GM12878 (cell line): ENCODE data around the gene GPBAR1. TPM values are rescaled to one million over a fixed set of nuclear protein-coding genes. Genes with fewer than 3 reads are reported as not detected.
A peak's percentile ranks its signal among the peaks of the same experiment; 100 is the strongest.

ENCODE experiments used
- BACH1 ChIP-seq: fragments of 450-650 bp; IDR thresholded peaks from 2 replicates; pipeline ENCODE4 v1.6.1; 2017; ENCODE audit warnings: mild to moderate bottlenecking, borderline replicate concordance
- CBFB ChIP-seq: IDR thresholded peaks from 2 replicates; pipeline ENCODE4 v1.6.1; 2016; ENCODE audit warnings: antibody characterized with exemption, low read depth
- CBX5 ChIP-seq: sonication (generic); IDR thresholded peaks from 2 replicates; pipeline ENCODE4 v1.6.1; 2016; ENCODE audit warnings: low read depth, moderate library complexity, mild to moderate bottlenecking, inconsistent platforms
- CREB1 ChIP-seq: IDR thresholded peaks from 2 replicates; pipeline ENCODE4 v1.6.1; 2012; ENCODE audit warnings: low read depth, mild to moderate bottlenecking, inconsistent platforms
- CTCF ChIP-seq, 3 experiments: IDR thresholded peaks in 2 of 3; conservative IDR thresholded peaks in 1 of 3; 2 replicates each; pipeline ENCODE4 v1.5.1; 2011; ENCODE audit warnings: low read depth in 3 of 3, low read length in 3 of 3, mild to moderate bottlenecking in 3 of 3, control low read depth in 2 of 3, moderate library complexity in 2 of 3, inconsistent platforms in 1 of 3, mixed read lengths in 1 of 3; ENCODE audit not compliant: control insufficient read depth in 2 of 3, insufficient read depth in 1 of 3; ENCODE audit errors: extremely low read depth in 1 of 3
- EED ChIP-seq: sonication (generic); IDR thresholded peaks from 2 replicates; pipeline ENCODE4 v1.6.1; 2016; ENCODE audit warnings: antibody characterized with exemption, low read depth
- ESRRA ChIP-seq: IDR thresholded peaks from 2 replicates; pipeline ENCODE4 v1.6.1; 2012; ENCODE audit warnings: mild to moderate bottlenecking, low read length, improper control_type of control experiment
- ETV6 ChIP-seq, 2 experiments: fragments of 450-650 bp in 1 of 2; IDR thresholded peaks in 1 of 2; conservative IDR thresholded peaks in 1 of 2; 2 replicates each; pipeline ENCODE4 v1.6.1; 2014; ENCODE audit warnings: antibody characterized with exemption in 1 of 2, borderline replicate concordance in 1 of 2, low read depth in 1 of 2, mild to moderate bottlenecking in 1 of 2, moderate library complexity in 1 of 2
- EZH2 ChIP-seq: IDR thresholded peaks from 2 replicates; pipeline ENCODE4 v1.6.1; 2012; ENCODE audit warnings: low read depth, mild to moderate bottlenecking, control low read depth, inconsistent platforms, low read length, borderline replicate concordance; ENCODE audit not compliant: control insufficient read depth
- HDGF ChIP-seq: fragments of 450-650 bp; IDR thresholded peaks from 2 replicates; pipeline ENCODE4 v1.6.1; 2016; ENCODE audit warnings: antibody characterized with exemption
- IKZF2 ChIP-seq, 2 experiments: fragments of 450-650 bp; IDR thresholded peaks; 2 replicates each; pipeline ENCODE4 v1.6.1; 2017; ENCODE audit warnings: mild to moderate bottlenecking in 2 of 2, moderate library complexity in 2 of 2
- IRF4 ChIP-seq: IDR thresholded peaks from 2 replicates; pipeline ENCODE4 v1.6.1; 2011; ENCODE audit warnings: low read depth, low read length
- KLF5 ChIP-seq: fragments of 450-650 bp; IDR thresholded peaks from 2 replicates; pipeline ENCODE4 v1.6.1; 2014; ENCODE audit warnings: mild to moderate bottlenecking; ENCODE audit not compliant: partially characterized antibody
- LARP7 ChIP-seq: fragments of 450-650 bp; IDR thresholded peaks from 2 replicates; pipeline ENCODE4 v1.6.1; 2017; ENCODE audit warnings: mild to moderate bottlenecking
- MEF2A ChIP-seq: IDR thresholded peaks from 2 replicates; pipeline ENCODE4 v1.6.1; 2011; ENCODE audit warnings: low read depth, mild to moderate bottlenecking, low read length, moderate library complexity; ENCODE audit not compliant: insufficient read depth
- MEF2B ChIP-seq: fragments of 450-650 bp; IDR thresholded peaks from 2 replicates; pipeline ENCODE4 v1.6.1; 2018; ENCODE audit warnings: mild to moderate bottlenecking, moderate library complexity; ENCODE audit not compliant: partially characterized antibody, poor library complexity, severe bottlenecking
- MYC ChIP-seq: IDR thresholded peaks from 2 replicates; pipeline ENCODE4 v1.6.1; 2011; ENCODE audit warnings: mild to moderate bottlenecking, low read length, moderate library complexity, inconsistent platforms; ENCODE audit not compliant: insufficient read depth, insufficient replicate concordance, insufficient read length, severe bottlenecking
- NBN ChIP-seq: fragments of 450-650 bp; IDR thresholded peaks from 2 replicates; pipeline ENCODE4 v1.6.1; 2016
- POLR2A ChIP-seq: IDR thresholded peaks from 2 replicates; pipeline ENCODE4 v1.6.1; 2011; ENCODE audit warnings: low read depth, mild to moderate bottlenecking, low read length
- RUNX3 ChIP-seq: IDR thresholded peaks from 2 replicates; pipeline ENCODE4 v1.6.1; 2012; ENCODE audit warnings: low read length, inconsistent platforms
- SMARCA5 ChIP-seq: fragments of 450-650 bp; IDR thresholded peaks from 2 replicates; pipeline ENCODE4 v1.6.1; 2017; ENCODE audit warnings: mild to moderate bottlenecking
- SMC3 ChIP-seq: IDR thresholded peaks from 2 replicates; pipeline ENCODE4 v1.6.1; 2011; ENCODE audit warnings: low read length, improper control_type of control experiment, borderline replicate concordance
- YY1 ChIP-seq: IDR thresholded peaks from 2 replicates; pipeline ENCODE4 v1.6.1; 2011; ENCODE audit warnings: low read depth, mild to moderate bottlenecking, low read length
- polyA plus RNA-seq, 11 experiments: library from polyadenylated mRNA; depleted of rRNA in 4 of 11; unstranded in 6 of 11; stranded (reverse) in 5 of 11; fragments of >200 nt; fragmentation: Nextera tagmentation in 4 of 11; fragmentation: Illumina TruSeq in 1 of 11; extraction: Ambion mirVana in 4 of 11; extraction: Trizol in 1 of 11; gene quantifications; 1 replicate in 1 of 11; 2 replicates in 10 of 11; pipeline versions ENCODE4 v1.2.1 to v1.2.3, GENCODE V29; 2011 to 2016; ENCODE audit warnings: inconsistent platforms in 2 of 11, missing spikeins in 2 of 11, low read depth in 1 of 11
- total RNA-seq, 4 experiments: library from RNA; depleted of rRNA in 3 of 4; stranded (reverse); fragments of >200 nt in 3 of 4; fragmentation: Illumina TruSeq in 1 of 4; extraction: Trizol in 1 of 4; gene quantifications; 2 replicates each; pipeline versions ENCODE4 v1.2.1 to v1.2.3, GENCODE V29; 2013 to 2021
- TF ChIP-seq, protein P1 (sequence below): fragments of 450-650 bp; IDR thresholded peaks from 2 replicates; pipeline ENCODE4 v1.6.1; 2016; ENCODE audit warnings: mild to moderate bottlenecking

GPBAR1 gene
- total and polyA plus RNA-seq, 10 of the 15 experiments (the other 5 are each of a cell fraction or from before 2014, with no cell fraction given): 0.03 to 0.36 (median 0.11) TPM; not detected in 3

DNA sequence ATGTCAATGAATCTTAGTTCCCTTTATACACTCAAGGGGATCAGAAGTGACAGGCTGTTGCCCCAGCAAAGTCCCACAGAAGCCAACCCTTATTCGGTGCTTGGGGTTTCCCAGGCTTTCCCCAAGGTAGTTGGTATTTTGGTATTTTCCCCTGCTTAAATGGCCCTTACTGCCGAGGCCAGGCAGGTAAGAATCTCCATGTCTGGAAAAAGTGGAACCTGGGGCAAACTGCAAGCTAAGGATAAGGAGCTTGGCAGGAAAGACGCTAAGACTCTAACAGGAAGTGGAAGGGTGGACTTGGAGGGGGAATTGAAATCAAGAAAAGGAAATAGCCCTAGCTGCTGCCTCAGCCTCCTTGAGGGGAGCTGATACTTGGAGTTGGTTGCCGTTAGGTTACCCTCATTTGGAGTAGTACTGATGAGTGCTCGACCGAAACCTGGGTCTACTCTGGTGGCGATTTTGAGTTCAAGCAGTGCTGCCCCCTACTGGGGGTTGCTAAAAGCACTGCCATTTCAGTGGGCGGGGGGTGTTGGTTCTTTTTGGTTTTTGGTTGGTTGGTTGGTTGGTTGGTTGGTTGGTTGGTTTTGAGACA is 3.3 kb upstream of the GPBAR1 start (continued):
- peak; percentile 45; the same call in 1 of the 2 replicates for TF ChIP-seq SMC3
- TF ChIP-seq MEF2B: peak; percentile 15
- peak in 1 of 2 experiments; percentile 96; a peak in 2 of 4 replicates for TF ChIP-seq ETV6 (conservative IDR thresholded peaks at IDR 0.05 in 1 of 2, IDR thresholded peaks at IDR 0.05 in 1 of 2; ENCODE audit: borderline replicate concordance in 1 of 2, low read depth in 1 of 2)
- TF ChIP-seq RUNX3: peak; percentile 31; the same call in 1 of the 2 replicates
- TF ChIP-seq HDGF: 0 out of 2 replicates have a peak, but pooled peaks have one; percentile 46
- TF ChIP-seq YY1: peak; percentile 61; the same call in 1 of the 2 replicates
- TF ChIP-seq CBFB: no peak
- peak; percentile 64; the same call in 1 of the 2 replicates for TF ChIP-seq SMARCA5
- TF ChIP-seq MEF2A: no peak
- no peak for TF ChIP-seq POLR2A
- 0 out of 2 replicates have a peak, but pooled peaks have one; percentile 15 for TF ChIP-seq BACH1
- TF ChIP-seq IRF4: peak; percentile 76; the same call in 1 of the 2 replicates
- TF ChIP-seq CTCF (IDR thresholded peaks at IDR 0.05 in 2 of 3, conservative IDR thresholded peaks at IDR 0.05 in 1 of 3; ENCODE audit: control insufficient read depth in 2 of 3, extremely low read depth in 1 of 3, insufficient read depth in 1 of 3, low read depth in 3 of 3, low read length in 3 of 3): peak; percentile 58 to 77 (median 76)
- no peak for TF ChIP-seq ESRRA
- TF ChIP-seq, protein P1, sequence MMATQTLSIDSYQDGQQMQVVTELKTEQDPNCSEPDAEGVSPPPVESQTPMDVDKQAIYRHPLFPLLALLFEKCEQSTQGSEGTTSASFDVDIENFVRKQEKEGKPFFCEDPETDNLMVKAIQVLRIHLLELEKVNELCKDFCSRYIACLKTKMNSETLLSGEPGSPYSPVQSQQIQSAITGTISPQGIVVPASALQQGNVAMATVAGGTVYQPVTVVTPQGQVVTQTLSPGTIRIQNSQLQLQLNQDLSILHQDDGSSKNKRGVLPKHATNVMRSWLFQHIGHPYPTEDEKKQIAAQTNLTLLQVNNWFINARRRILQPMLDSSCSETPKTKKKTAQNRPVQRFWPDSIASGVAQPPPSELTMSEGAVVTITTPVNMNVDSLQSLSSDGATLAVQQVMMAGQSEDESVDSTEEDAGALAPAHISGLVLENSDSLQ: peak; percentile 62
- TF ChIP-seq EED: peak; percentile 50; the same call in 1 of the 2 replicates
- TF ChIP-seq IKZF2 (IDR thresholded peaks at IDR 0.05): peak; percentile 33 to 35; a peak in 2 of 4 replicates
- no peak for TF ChIP-seq MYC
- no peak for TF ChIP-seq KLF5
- TF ChIP-seq CBX5: 0 out of 2 replicates have a peak, but pooled peaks have one; percentile 50
- 0 out of 2 replicates have a peak, but pooled peaks have one; percentile 29 for TF ChIP-seq CREB1
- no peak for TF ChIP-seq LARP7
- TF ChIP-seq NBN: peak; percentile 87
- TF ChIP-seq EZH2: no peak
